Left lung (tissue), 10 donors: ENCODE measurements around the gene DHRS7C. TPM values are rescaled to one million over a fixed set of nuclear protein-coding genes. Genes with fewer than 3 reads are reported as not detected.

Experiments
- ATAC-seq: fragments of 200-7000 bp; cut with Tn5 transposase; one replicate; pipeline ENCODE4 v1.9.1; 2020; ENCODE audit warnings: moderate library complexity
- DNase-seq, 4 donors: peaks; one replicate each; pipeline ENCODE4 v3.0.0-alpha.2; 2013 to 2020
- H3K27ac ChIP-seq, 2 donors: fragments of 200-600 bp; sonication (generic) in 1 of 2; one replicate each; pipeline versions ENCODE4 v1.5.0 to v1.8.0; 2020 to 2021
- H3K27me3 ChIP-seq, 2 donors: fragments of 200-600 bp; sonication (generic) in 1 of 2; one replicate each; pipeline versions ENCODE4 v1.5.0 to v1.8.0; 2020 to 2021
- H3K36me3 ChIP-seq, 2 donors: fragments of 200-600 bp; sonication (generic) in 1 of 2; one replicate each; pipeline versions ENCODE4 v1.5.0 to v1.8.0; 2020 to 2021
- H3K4me1 ChIP-seq, 2 donors: fragments of 200-600 bp; one replicate each; pipeline ENCODE4 v1.8.0; 2021
- H3K4me3 ChIP-seq, 2 donors: fragments of 200-600 bp; sonication (generic) in 1 of 2; one replicate each; pipeline versions ENCODE4 v1.5.0 to v1.8.0; 2020 to 2021; ENCODE audit warnings: mild to moderate bottlenecking in 1 of 2
- H3K9me3 ChIP-seq, 2 donors: fragments of 200-600 bp; sonication (generic) in 1 of 2; one replicate each; pipeline versions ENCODE4 v1.5.0 to v1.8.0; 2020 to 2021
- intact Hi-C, 2 donors: fragments of 100-400 bp; cut with DNase I; formaldehyde crosslinking; loops; one replicate each; pipeline versions ENCODE4 v1.11.2 to v1.14.2; 2022
- polyA plus RNA-seq, 6 donors: library from polyadenylated mRNA; unstranded; fragments of 120-200 nt; gene quantifications; one replicate each; pipeline ENCODE4 v1.2.1, GENCODE V29; 2013; ENCODE audit not compliant: insufficient read length in 6 of 6
- total RNA-seq, 2 donors: library from RNA; stranded (reverse); fragmentation: NEBNext Ultra II Directional; extraction: Animal tissue kit (Norgen Biotek cat#: 25700); gene quantifications; one replicate each; pipeline ENCODE4 v1.2.1, GENCODE V29; 2021
- TF ChIP-seq, protein P1 (sequence below), 2 donors: fragments of 200-600 bp; sonication (generic) in 1 of 2; IDR thresholded peaks; one replicate each; pipeline versions ENCODE4 v1.5.0 to v1.8.0; 2021; ENCODE audit warnings: antibody characterized with exemption in 2 of 2
- donor health status: DM: no; HTN: yes; CAD: no.
- donor health status: DM: no; HTN: no; CAD: no.

DHRS7C gene
- total and polyA plus RNA-seq, 8 donors, result 0.13 TPM; not detected in 7

DNA sequence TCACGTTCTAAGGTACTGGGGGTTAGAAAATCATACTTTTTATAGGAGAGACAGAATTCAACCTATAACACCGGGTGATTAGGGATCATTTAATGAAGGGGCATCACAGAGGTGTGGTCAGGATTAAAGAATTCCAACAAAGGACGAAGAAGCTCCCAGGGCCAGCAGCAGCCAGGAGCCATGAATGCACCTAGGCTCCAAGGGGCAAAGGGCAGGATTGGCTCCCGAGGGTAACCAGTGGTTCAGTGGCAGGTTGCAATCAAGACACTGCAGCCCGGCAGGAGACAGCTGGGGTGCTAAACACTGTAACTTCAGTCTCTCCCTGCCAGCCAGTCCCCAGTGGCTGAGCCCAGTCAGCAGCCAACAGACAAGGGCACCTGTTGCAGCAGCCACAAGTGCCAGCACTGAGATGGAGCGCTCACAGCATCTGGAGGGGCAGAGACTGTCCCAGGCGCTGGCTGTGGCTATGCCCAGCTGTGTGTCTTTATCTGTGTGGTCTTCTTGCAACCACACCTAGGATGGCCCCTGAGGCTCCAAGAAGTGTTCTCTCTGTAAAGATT lies 23.9 kb downstream of the DHRS7C start:
- Histone ChIP-seq H3K27me3 (peaks cover 0 to 58% of the 10 kb centered on the region in 2 donors), H3K27ac (no peak overlapping the region), H3K36me3 (no peaks in the 10 kb centered on the region), H3K4me3 (no peak overlapping the region), H3K9me3 (no peaks in the 10 kb centered on the region), H3K4me1 (no peaks in the 10 kb centered on the region)
- intact Hi-C loops, result no loop called here
- ATAC-seq (no peak), DNase-seq (no peak)
- TF ChIP-seq, protein P1, sequence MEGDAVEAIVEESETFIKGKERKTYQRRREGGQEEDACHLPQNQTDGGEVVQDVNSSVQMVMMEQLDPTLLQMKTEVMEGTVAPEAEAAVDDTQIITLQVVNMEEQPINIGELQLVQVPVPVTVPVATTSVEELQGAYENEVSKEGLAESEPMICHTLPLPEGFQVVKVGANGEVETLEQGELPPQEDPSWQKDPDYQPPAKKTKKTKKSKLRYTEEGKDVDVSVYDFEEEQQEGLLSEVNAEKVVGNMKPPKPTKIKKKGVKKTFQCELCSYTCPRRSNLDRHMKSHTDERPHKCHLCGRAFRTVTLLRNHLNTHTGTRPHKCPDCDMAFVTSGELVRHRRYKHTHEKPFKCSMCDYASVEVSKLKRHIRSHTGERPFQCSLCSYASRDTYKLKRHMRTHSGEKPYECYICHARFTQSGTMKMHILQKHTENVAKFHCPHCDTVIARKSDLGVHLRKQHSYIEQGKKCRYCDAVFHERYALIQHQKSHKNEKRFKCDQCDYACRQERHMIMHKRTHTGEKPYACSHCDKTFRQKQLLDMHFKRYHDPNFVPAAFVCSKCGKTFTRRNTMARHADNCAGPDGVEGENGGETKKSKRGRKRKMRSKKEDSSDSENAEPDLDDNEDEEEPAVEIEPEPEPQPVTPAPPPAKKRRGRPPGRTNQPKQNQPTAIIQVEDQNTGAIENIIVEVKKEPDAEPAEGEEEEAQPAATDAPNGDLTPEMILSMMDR (IDR thresholded peaks at IDR 0.05), result no peak

DNA sequence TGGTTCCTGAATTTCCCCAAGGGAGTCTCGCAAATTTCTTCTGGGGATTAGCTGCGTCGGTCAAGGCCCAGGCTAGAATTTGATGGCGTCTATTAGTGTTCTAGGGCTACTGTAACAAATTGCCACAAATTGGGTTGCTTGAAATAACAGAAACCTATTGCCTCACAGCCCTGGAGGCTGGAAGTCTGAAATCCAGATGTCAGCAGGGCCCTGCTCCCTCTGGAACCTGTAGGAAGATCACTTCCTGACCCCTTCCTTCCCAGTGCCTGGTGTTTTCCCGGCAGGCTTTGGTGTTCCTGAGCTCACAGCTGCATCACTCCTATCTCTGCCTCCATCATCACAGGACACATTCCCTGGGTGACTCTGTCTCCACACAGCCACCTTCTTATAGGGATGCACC lies 24.4 kb downstream of the DHRS7C start:
- no peaks in the 10 kb centered on the region for H3K9me3 ChIP-seq
- H3K27ac ChIP-seq, result no peak overlapping the region
- H3K4me1 ChIP-seq, result no peaks in the 10 kb centered on the region
- TF ChIP-seq, protein P1 (IDR thresholded peaks at IDR 0.05), result no peak
- H3K36me3 ChIP-seq, result no peaks in the 10 kb centered on the region
- DNase-seq, result no peak
- intact Hi-C loops, result no loop called here
- ATAC-seq, result no peak
- no peak overlapping the region for H3K4me3 ChIP-seq
- H3K27me3 ChIP-seq, result peaks cover 0 to 53% of the 10 kb centered on the region in 2 donors

DNA sequence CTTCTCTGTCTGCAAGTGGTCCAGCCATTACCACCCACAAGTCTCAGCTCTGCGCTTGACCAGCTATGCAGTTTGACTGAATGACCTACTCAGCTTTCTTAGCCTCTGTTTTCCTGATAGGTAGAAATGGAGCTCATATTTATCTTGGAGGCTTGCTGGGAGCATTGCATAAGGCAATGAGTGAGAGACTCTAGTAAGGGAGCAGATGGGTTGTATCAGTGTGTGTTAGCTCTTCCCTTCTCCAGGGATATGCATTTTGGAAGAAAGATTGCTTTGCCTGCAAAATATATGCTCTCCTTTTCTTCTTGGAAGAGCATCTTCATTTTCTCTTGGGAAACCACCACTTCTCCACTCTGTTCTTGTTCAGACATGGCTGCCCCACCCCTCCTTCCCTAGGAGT lies 26.1 kb downstream of the DHRS7C start:
- intact Hi-C loops, result no loop called here
- DNase-seq (no peak), ATAC-seq (no peak)
- Histone ChIP-seq H3K36me3 (no peaks in the 10 kb centered on the region), H3K27ac (no peak overlapping the region), H3K9me3 (no peaks in the 10 kb centered on the region), H3K4me3 (no peak overlapping the region), H3K4me1 (no peaks in the 10 kb centered on the region), H3K27me3 (peaks cover 0 to 42% of the 10 kb centered on the region in 2 donors)
- TF ChIP-seq, protein P1 (IDR thresholded peaks at IDR 0.05), result no peak

GRCh38 chr17:9763643-9764042 lies 27.7 kb downstream of the DHRS7C start:
- Histone ChIP-seq H3K4me3 (no peak overlapping the region), H3K9me3 (no peaks in the 10 kb centered on the region), H3K27me3 (peaks cover 0 to 42% of the 10 kb centered on the region in 2 donors), H3K4me1 (no peaks in the 10 kb centered on the region), H3K27ac (no peak overlapping the region), H3K36me3 (no peaks in the 10 kb centered on the region)
- intact Hi-C loops, result no loop called here
- DNase-seq (no peak), ATAC-seq (no peak)
- TF ChIP-seq, protein P1 (IDR thresholded peaks at IDR 0.05), result no peak

- DNase-seq (no peak), ATAC-seq (no peak)
- H3K27me3 ChIP-seq, result peaks cover 0 to 42% of the 10 kb centered on the region in 2 donors
- no peaks in the 10 kb centered on the region for H3K9me3 ChIP-seq
- no peak overlapping the region for H3K4me3 ChIP-seq
- intact Hi-C loops, result no loop called here
- H3K4me1 ChIP-seq, result no peaks in the 10 kb centered on the region
- TF ChIP-seq, protein P1 (IDR thresholded peaks at IDR 0.05), result no peak
- no peak overlapping the region for H3K27ac ChIP-seq
- H3K36me3 ChIP-seq, result no peaks in the 10 kb centered on the region
These were observed 31.1 kb downstream of the DHRS7C start for GRCh38 chr17:9760266-9760665.
